ENCODE results near the gene EPN1. TPM values are rescaled to one million over a fixed set of nuclear protein-coding genes. Genes with fewer than 3 reads are reported as not detected.
A peak's percentile ranks its signal among the peaks of the same experiment; 100 is the strongest.

The EPN1 gene
- 197 and 201 TPM in 2 replicates for total RNA-seq (2022)
- percentile 77 among the genes with signal in this experiment for Bru-seq, nascent RNA
- percentile 72 among the genes with signal in this experiment for BruChase-seq, experiment 1, labeled RNA remaining after a 2-hour chase
- percentile 81 among the genes with signal in this experiment for BruChase-seq, experiment 2, labeled RNA remaining after a 6-hour chase
- long read RNA-seq, full-length matches to known transcripts = 28 of 124 reads
- long read RNA-seq, partial matches to known transcripts = 53 of 124 reads
- long read RNA-seq, other reads (novel, unspliced or antisense) = 43 of 124 reads

DNA sequence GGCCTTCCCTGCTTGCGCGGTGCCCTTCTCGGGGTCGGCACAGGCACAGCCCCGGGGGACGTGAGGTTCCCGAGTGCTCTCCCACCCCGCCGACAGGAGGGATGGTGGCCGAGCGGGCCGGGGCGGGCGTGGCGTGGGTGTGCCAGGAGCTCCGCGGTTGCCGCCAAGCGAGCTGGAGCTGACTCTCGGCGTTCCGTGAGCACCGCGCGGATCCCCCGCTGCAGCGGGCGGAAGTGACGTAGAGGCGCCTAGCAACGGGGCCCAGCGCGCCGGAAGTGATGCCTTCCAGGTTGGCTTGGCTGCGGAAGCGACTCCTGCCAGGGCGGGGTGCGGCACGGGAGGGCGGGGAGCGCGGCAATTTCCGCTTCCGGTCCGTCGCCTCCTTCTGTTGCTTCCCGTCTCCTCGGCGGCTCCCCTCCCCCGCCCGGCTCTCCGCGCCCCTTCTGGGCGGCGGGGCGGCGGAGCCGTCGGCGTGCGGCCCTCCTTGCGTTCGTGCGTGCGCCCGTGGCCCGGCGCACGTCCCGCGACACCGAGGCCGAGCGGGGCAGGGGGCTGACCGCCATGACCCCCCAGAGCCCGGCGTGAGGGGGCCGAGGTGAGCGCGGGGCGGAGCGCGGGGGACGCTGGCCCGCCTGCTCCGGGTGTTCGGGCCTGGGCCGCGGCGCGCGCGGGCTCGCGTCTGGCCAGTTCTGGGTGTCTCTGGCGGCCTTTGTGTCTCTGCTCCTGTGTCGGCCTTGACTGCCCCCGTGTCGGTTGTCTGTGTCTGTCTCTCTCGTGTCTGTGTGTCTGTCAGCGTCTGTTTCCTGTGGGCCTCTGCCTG, at the start of gene EPN1:
Gene EPN1 (plus strand): TSS at position 386 of the 820 bp plus-strand sequence. CDS start 3,402 bp downstream, outside the sequence.
- Mint-ChIP-seq H3K27me3 (ENCODE audit: insufficient read depth, unreplicated experiment) (no peaks in the 10 kb centered on the region), H3K36me3 (ENCODE audit: insufficient read depth, unreplicated experiment) (peaks cover 92% of the 10 kb centered on the region), H3K9me3 (ENCODE audit: unreplicated experiment) (no peaks in the 10 kb centered on the region), H3K4me3 (ENCODE audit: unreplicated experiment) (peak within 1 kb of the TSS; percentile 94), H3K27ac (ENCODE audit: unreplicated experiment) (peak within 1 kb of the TSS; percentile 92), H3K4me1 (ENCODE audit: low read depth, unreplicated experiment) (peaks cover 47% of the 10 kb centered on the region)
- BruUV-seq (replicated peaks) = no TSS peak
- TF ChIP-seq, protein P1, sequence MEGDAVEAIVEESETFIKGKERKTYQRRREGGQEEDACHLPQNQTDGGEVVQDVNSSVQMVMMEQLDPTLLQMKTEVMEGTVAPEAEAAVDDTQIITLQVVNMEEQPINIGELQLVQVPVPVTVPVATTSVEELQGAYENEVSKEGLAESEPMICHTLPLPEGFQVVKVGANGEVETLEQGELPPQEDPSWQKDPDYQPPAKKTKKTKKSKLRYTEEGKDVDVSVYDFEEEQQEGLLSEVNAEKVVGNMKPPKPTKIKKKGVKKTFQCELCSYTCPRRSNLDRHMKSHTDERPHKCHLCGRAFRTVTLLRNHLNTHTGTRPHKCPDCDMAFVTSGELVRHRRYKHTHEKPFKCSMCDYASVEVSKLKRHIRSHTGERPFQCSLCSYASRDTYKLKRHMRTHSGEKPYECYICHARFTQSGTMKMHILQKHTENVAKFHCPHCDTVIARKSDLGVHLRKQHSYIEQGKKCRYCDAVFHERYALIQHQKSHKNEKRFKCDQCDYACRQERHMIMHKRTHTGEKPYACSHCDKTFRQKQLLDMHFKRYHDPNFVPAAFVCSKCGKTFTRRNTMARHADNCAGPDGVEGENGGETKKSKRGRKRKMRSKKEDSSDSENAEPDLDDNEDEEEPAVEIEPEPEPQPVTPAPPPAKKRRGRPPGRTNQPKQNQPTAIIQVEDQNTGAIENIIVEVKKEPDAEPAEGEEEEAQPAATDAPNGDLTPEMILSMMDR (IDR thresholded peaks at IDR 0.05; ENCODE audit: insufficient read depth in 1 of 2, low read depth in 1 of 2, low read length in 1 of 2, severe bottlenecking in 1 of 2, unreplicated experiment in 1 of 2) = no peak
- peaks cover 5% of the 10 kb centered on the region for H3K36me3 ChIP-seq (ENCODE audit: control insufficient read depth, insufficient read depth, low read length)
- peaks cover 30% of the 10 kb centered on the region for H3K4me1 ChIP-seq
- ChIA-PET CTCF (no interaction called here), POLR2A (interaction anchor here (0.5 to 0.7 kb wide), 2 partner anchors 8 to 20 kb away, joined by 3 to 8 read pairs; partner anchors contain the start of gene U2AF2)
- H3K27me3 ChIP-seq (replicated peaks; ENCODE audit: control insufficient read depth, insufficient read depth, low read length) = no peaks in the 10 kb centered on the region
- H3K4me3 ChIP-seq (ENCODE audit: low read depth, low read length) = peak within 1 kb of the TSS; percentile 76
- intact Hi-C loops (cut with micrococcal nuclease; ENCODE audit: unreplicated experiment) = loop anchor here (2.0 kb wide), 1 partner anchor 20 kb away; the partner anchor contains the start of gene U2AF2
- DNase-seq = peak; percentile 98
- no peaks in the 10 kb centered on the region for H3K9me3 ChIP-seq

DNA sequence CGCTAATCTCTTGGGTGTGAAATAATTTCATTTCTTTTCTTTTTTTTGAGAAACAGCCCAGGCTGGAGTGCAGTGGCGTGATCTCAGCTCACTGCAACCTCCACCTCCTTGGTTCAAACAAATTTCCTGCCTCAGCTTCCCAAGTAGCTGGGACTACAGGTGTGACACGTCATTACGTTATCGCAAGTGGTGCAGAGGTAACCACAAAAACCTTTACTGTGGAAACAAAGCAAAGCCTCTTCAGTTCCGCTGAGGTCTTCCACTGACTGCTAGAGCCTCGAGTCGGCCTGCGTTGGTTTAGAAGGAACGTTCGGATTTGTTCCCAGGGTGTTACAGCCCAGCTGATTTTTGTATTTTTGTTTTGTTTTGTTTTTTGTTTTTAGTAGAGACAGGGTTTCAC, 48.7 kb upstream of the EPN1 start:
- intact Hi-C loops (cut with micrococcal nuclease; ENCODE audit: unreplicated experiment) = no loop called here
- POLR2A ChIA-PET = interaction anchor here (0.7 to 1.1 kb wide), 2 partner anchors 27 to 191 kb away, joined by 3 to 6 read pairs; partner anchors contain the start of gene FIZ1

More for the DNA sequence above, 48.7 kb upstream of the EPN1 start:
- no peak overlapping the region for H3K4me3 ChIP-seq (ENCODE audit: low read depth, low read length)
- H3K36me3 ChIP-seq (ENCODE audit: control insufficient read depth, insufficient read depth, low read length) = no peaks in the 10 kb centered on the region
- TF ChIP-seq, protein P1 (IDR thresholded peaks at IDR 0.05; ENCODE audit: insufficient read depth in 1 of 2, low read depth in 1 of 2, low read length in 1 of 2, severe bottlenecking in 1 of 2, unreplicated experiment in 1 of 2) = no peak
- Mint-ChIP-seq H3K9me3 (ENCODE audit: unreplicated experiment) (no peaks in the 10 kb centered on the region), H3K27me3 (ENCODE audit: insufficient read depth, unreplicated experiment) (no peaks in the 10 kb centered on the region), H3K4me3 (ENCODE audit: unreplicated experiment) (no peak overlapping the region), H3K36me3 (ENCODE audit: insufficient read depth, unreplicated experiment) (peaks cover 21% of the 10 kb centered on the region), H3K4me1 (ENCODE audit: low read depth, unreplicated experiment) (peaks cover 7% of the 10 kb centered on the region), H3K27ac (ENCODE audit: unreplicated experiment) (no peak overlapping the region)
- DNase-seq = no peak
- no TSS peak for BruUV-seq (replicated peaks)
- no peaks in the 10 kb centered on the region for H3K4me1 ChIP-seq
- H3K27me3 ChIP-seq (replicated peaks; ENCODE audit: control insufficient read depth, insufficient read depth, low read length) = no peaks in the 10 kb centered on the region
- H3K9me3 ChIP-seq = 0 out of 2 replicates have a peak, but pooled peaks cover 6% of the 10 kb centered on the region
- CTCF ChIA-PET = interaction anchor here (0.6 to 1.5 kb wide), 2 partner anchors 122 to 136 kb away, joined by 6 to 10 read pairs; no protein-coding TSS in a partner anchor

Data from Caco-2 (cell line).